NT2/D1 (cell line): Measurements from ENCODE around the gene THBS1.

Experiments
- DNase-seq: peaks from one replicate; pipeline ENCODE4 v3.0.0-alpha.2; 2011; ENCODE audit warnings: low read depth, low spot score
- H3K27me3 ChIP-seq: 2 replicates; pipeline ENCODE4 v1.6.0; 2011; ENCODE audit warnings: mild to moderate bottlenecking; ENCODE audit not compliant: insufficient read length, insufficient read depth
- H3K36me3 ChIP-seq: 2 replicates; pipeline ENCODE4 v1.6.1; 2011; ENCODE audit warnings: mild to moderate bottlenecking, low read length, mixed read lengths; ENCODE audit not compliant: insufficient read depth, insufficient read length
- H3K4me1 ChIP-seq: 2 replicates; pipeline ENCODE4 v1.5.1; 2011; ENCODE audit not compliant: insufficient read depth, insufficient read length
- H3K4me3 ChIP-seq: 2 replicates; pipeline ENCODE4 v1.5.1; 2011; ENCODE audit warnings: low read depth; ENCODE audit not compliant: insufficient read length
- H3K9ac ChIP-seq: 2 replicates; pipeline ENCODE4 v1.6.0; 2011; ENCODE audit warnings: low read depth; ENCODE audit not compliant: insufficient read length
- H3K9me3 ChIP-seq: 2 replicates; pipeline ENCODE4 v1.5.1; 2011; ENCODE audit warnings: mild to moderate bottlenecking, low read length; ENCODE audit not compliant: insufficient read depth
- SUZ12 ChIP-seq: IDR thresholded peaks from 2 replicates; pipeline ENCODE4 v1.6.1; 2011; ENCODE audit not compliant: insufficient read length, insufficient read depth; ENCODE audit errors: extremely low read depth
- YY1 ChIP-seq: IDR thresholded peaks from 2 replicates; pipeline ENCODE4 v1.6.1; 2011; ENCODE audit not compliant: insufficient read length, insufficient read depth
- ZNF274 ChIP-seq: IDR thresholded peaks from 2 replicates; pipeline ENCODE4 v1.6.1; 2011; ENCODE audit warnings: mild to moderate bottlenecking, low read depth, low read length

THBS1 gene

DNA sequence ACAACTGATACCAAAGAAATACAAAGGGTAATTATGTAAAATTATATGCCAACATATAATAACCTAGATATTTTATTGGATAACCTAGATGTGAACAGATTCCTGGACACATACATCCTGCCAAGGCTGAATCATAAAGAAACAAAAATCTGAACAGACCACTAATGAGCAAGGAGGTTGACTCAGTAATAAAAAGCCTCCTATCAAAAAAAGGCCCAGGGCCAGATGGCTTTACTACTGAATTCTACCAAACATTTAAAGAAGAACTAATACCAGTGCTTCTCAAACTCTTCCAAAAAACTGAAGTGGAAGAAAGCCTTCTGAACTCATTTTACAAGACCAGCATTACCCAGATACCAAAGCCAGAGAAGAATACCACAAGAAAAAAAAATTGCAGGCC, 32.4 kb downstream of the THBS1 start:
- no peak overlapping the region for H3K9ac ChIP-seq
- no peaks in the 10 kb centered on the region for H3K4me1 ChIP-seq
- peaks cover 7% of the 10 kb centered on the region for H3K9me3 ChIP-seq
- H3K36me3 ChIP-seq = no peaks in the 10 kb centered on the region
- DNase-seq = no peak
- H3K27me3 ChIP-seq = no peaks in the 10 kb centered on the region
- no peak overlapping the region for H3K4me3 ChIP-seq
- TF ChIP-seq SUZ12 = no peak
- TF ChIP-seq ZNF274 = no peak
- TF ChIP-seq YY1 = no peak

- H3K9ac ChIP-seq = no peak overlapping the region
- DNase-seq = no peak
- TF ChIP-seq YY1 = no peak
- H3K36me3 ChIP-seq = no peaks in the 10 kb centered on the region
- H3K4me1 ChIP-seq = no peaks in the 10 kb centered on the region
- H3K9me3 ChIP-seq = peaks cover 7% of the 10 kb centered on the region
- no peaks in the 10 kb centered on the region for H3K27me3 ChIP-seq
- no peak overlapping the region for H3K4me3 ChIP-seq
These were observed 33.0 kb downstream of the THBS1 start for GRCh38 chr15:39613861-39614260.

DNA sequence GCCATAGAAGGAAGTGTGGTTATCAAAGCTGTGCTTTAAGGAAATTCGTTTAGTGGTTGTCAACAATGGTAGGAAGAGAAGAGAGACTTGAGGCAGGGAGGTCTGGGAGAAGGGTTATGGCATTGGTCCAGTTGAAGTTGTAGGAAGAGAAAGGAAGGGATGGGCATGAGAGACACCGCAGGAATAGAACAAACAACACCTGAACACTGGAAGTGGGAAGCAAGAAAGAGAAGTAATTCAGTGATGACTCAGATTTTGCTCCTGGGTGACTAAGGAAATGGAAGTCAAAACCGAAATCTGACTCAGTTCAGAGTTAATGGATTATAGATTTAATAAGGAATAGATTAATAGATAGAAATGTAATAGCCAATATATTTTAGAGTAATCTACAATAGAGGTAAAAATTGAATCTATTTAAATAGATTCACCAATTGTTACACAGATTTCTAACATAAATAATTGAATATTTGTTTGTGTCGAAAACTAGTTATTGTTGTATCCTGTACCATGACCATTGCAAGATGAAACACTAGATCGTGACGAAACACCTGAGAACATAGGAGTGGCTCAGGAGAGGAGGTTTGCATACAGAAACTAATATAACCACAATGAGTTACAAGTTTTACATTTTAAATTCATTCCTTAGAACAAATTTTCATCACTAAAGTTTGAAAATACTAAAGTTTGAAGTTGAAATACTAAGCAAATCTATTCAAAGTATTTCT, 36.0 kb downstream of the THBS1 start:
- Histone ChIP-seq H3K9ac (no peak overlapping the region), H3K9me3 (0 out of 2 replicates have a peak, but pooled peaks cover 3% of the 10 kb centered on the region), H3K36me3 (no peaks in the 10 kb centered on the region), H3K4me3 (no peak overlapping the region), H3K27me3 (no peaks in the 10 kb centered on the region), H3K4me1 (no peaks in the 10 kb centered on the region)
- DNase-seq = no peak
- no peak for TF ChIP-seq ZNF274
- no peak for TF ChIP-seq SUZ12
- no peak for TF ChIP-seq YY1

DNA sequence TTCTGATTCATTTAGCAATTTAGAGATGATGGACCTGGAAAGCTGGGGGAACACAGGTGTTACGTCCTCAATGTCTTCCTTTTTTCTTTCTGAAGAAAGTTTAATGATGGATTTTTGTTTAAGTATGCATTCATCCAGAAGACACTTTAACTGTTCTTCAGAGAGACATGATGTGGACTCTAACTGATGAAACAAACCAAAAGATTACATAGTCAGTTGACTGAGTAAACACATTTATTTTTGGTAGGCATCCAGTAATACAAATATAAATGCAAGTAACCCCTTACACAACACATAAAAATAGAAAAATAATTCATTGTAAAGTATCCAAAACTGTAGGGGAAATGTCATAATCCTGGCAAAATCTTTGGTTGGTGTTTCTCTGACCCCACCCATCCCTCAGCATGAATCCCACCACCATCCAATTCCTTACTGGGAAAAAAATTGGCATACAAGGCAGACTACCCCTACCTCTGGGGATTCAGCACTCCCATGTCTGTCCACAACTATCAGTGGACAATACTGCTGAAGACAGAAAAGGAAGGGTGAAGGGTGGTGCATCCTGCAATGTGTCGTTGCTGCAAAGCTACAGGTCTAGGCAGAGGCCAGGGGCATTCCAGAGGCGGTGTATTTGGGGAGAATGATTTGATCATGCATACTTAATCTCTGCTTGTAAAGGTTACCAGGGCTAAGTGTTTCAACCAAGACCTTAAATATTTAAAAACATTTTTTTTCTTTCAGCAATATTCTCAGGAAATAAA, 37.4 kb downstream of the THBS1 start:
- Histone ChIP-seq H3K4me1 (no peaks in the 10 kb centered on the region), H3K36me3 (no peaks in the 10 kb centered on the region), H3K4me3 (no peak overlapping the region), H3K9ac (no peak overlapping the region), H3K9me3 (0 out of 2 replicates have a peak, but pooled peaks cover 3% of the 10 kb centered on the region), H3K27me3 (no peaks in the 10 kb centered on the region)
- no peak for DNase-seq
- TF ChIP-seq YY1 (no peak), ZNF274 (no peak), SUZ12 (no peak)

DNA sequence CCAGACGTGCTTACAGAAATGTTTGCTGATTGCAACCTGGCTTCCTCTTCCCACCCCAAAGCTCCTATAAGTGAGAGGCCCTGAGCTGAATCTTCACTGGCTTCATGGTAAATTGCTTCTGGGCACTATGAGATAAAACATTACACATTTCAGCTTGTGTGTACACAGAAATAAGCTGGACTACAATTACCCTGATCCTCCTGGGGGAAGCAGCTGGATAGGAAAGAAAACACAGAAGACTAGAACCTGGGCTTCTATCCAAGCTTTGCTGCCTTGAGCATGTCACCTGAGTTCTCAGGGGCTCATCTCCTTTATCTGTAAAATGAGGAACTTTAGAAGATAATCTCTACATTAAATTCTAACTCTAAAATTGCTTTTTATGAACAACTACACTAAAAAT, 40.3 kb downstream of the THBS1 start:
- no peak for TF ChIP-seq YY1
- TF ChIP-seq ZNF274 = no peak
- TF ChIP-seq SUZ12 = no peak
- Histone ChIP-seq H3K27me3 (no peaks in the 10 kb centered on the region), H3K9me3 (no peaks in the 10 kb centered on the region; the same call in 1 of the 2 replicates), H3K4me3 (no peak overlapping the region), H3K4me1 (no peaks in the 10 kb centered on the region), H3K9ac (no peak overlapping the region), H3K36me3 (no peaks in the 10 kb centered on the region)
- no peak for DNase-seq

DNA sequence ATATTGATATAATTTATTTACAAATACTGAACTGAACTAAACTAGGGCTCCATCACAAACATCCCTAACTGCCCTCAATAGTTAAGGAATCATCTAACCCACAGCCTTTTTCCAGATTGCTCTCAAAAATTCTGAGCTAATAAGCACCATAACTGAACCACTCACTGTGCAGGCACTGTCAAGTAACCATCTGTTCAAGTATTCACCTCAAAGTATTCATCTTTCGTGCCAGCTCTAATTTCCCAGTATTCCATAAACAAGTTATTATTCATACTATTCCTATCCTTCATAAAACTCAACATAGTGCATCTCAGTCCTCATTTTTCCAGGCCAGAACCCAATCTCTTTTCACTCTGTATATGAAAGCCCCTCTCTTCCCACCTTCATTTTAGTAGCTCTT, 41.1 kb downstream of the THBS1 start:
- Histone ChIP-seq H3K9ac (no peak overlapping the region), H3K36me3 (no peaks in the 10 kb centered on the region), H3K4me3 (no peak overlapping the region), H3K27me3 (no peaks in the 10 kb centered on the region), H3K9me3 (no peaks in the 10 kb centered on the region; the same call in 1 of the 2 replicates), H3K4me1 (no peaks in the 10 kb centered on the region)
- TF ChIP-seq SUZ12 = no peak
- TF ChIP-seq ZNF274 = no peak
- TF ChIP-seq YY1 = no peak
- no peak for DNase-seq

DNA sequence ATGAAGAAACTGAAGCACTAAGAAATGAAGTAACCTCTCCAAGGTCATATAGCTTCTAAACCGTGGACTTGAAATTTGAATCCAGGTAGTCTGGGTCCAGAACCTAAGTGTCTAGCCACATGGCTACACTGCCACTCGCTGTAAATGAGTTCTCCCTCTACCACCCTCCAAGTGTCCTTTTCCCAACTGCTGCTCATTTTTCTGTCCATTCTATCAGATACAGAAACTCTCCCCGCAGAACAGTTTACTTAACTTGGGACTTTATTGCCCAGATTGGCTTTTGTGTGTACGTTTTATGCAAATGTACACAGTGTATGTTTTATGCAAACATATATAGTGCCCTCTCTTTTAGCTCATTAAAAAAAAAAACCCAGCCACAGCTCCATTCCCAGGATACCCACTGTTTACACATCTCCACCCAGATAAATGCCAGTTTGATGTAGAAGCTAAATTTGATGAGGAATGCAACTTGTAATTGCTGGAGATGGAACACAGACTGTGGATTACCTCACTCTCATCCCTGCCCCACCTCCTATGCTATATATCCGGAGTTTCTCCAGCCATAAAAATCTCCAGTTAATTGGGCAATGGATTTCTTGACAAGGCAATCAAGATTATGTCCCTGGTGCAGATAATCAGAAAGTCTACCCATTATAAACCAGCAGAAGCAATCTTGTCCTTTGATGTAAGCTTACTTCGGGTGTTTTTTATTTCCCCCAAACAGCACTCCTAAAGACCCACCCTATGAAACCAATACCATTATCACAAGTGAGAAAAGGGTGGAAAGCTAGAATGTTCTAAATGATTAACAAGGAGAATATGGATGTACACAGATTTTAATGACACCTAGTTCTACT, 42.0 kb downstream of the THBS1 start:
- no peaks in the 10 kb centered on the region for H3K4me1 ChIP-seq
- no peak for DNase-seq
- H3K9me3 ChIP-seq = no peaks in the 10 kb centered on the region; the same call in 1 of the 2 replicates
- TF ChIP-seq YY1 = no peak
- TF ChIP-seq ZNF274 = no peak
- TF ChIP-seq SUZ12 = no peak
- no peak overlapping the region for H3K9ac ChIP-seq
- H3K4me3 ChIP-seq = no peak overlapping the region
- no peaks in the 10 kb centered on the region for H3K27me3 ChIP-seq
- H3K36me3 ChIP-seq = no peaks in the 10 kb centered on the region
